Hepatocyte (in vitro differentiated cells): ENCODE data around the gene CT47C1.

ENCODE experiments used
- CTCF ChIP-seq: fragments of 200-600 bp; sonication (generic); IDR thresholded peaks from 2 replicates; pipeline ENCODE4 v1.5.1; 2016; ENCODE audit warnings: antibody characterized with exemption, mild to moderate bottlenecking; ENCODE audit not compliant: poor library complexity
- EZH2 ChIP-seq: fragments of 200-600 bp; sonication (generic); IDR thresholded peaks from 2 replicates; pipeline ENCODE4 v1.6.1; 2016; ENCODE audit warnings: antibody characterized with exemption, mild to moderate bottlenecking, borderline replicate concordance
- EZH2phosphoT487 ChIP-seq: fragments of 200-600 bp; sonication (generic); IDR thresholded peaks from one replicate; pipeline ENCODE4 v1.6.1; 2018; ENCODE audit warnings: antibody characterized with exemption, mild to moderate bottlenecking, low read depth, moderate library complexity; ENCODE audit not compliant: unreplicated experiment, severe bottlenecking

GRCh38 chrX:119069762-119070161, 3.0 kb upstream of the CT47C1 start:
- TF ChIP-seq EZH2phosphoT487 (no peak), CTCF (no peak), EZH2 (no peak)
